Body of pancreas (tissue), 4 donors: Measurements from ENCODE around the gene TRIM32. TPM values are rescaled to one million over a fixed set of nuclear protein-coding genes. Genes with fewer than 3 reads are reported as not detected.

ENCODE experiments used
- ATAC-seq: fragments of 150-250 bp; one replicate; pipeline ENCODE4 v1.9.1; 2016
- DNase-seq, 4 donors: peaks; one replicate each; pipeline ENCODE4 v3.0.0-alpha.2; 2019
- H3K27ac ChIP-seq, 4 donors: fragments of 200-600 bp; sonication (generic); 1 replicate in 3 of 4; 2 replicates in 1 of 4; pipeline versions ENCODE4 v1.5.1 to v1.6.1; 2016 to 2019; ENCODE audit warnings: mild to moderate bottlenecking in 1 of 4, mixed read lengths in 1 of 4, moderate library complexity in 1 of 4
- H3K27me3 ChIP-seq, 2 donors: fragments of 200-600 bp; sonication (generic); one replicate each; pipeline ENCODE4 v1.6.0; 2016; ENCODE audit warnings: mild to moderate bottlenecking in 1 of 2
- H3K36me3 ChIP-seq, 2 donors: fragments of 200-600 bp; sonication (generic); replicated peaks in 1 of 2; 2 replicates each; pipeline ENCODE4 v1.5.1; 2016; ENCODE audit warnings: low read depth in 2 of 2; ENCODE audit not compliant: insufficient read depth in 1 of 2
- H3K4me1 ChIP-seq: fragments of 200-600 bp; sonication (generic); one replicate; pipeline ENCODE4 v1.6.0; 2016
- H3K4me3 ChIP-seq, 2 donors: fragments of 200-600 bp; sonication (generic); 1 replicate in 1 of 2; 2 replicates in 1 of 2; pipeline ENCODE4 v1.5.1; 2016 to 2019
- H3K9me3 ChIP-seq, 3 donors: fragments of 200-600 bp; sonication (generic); 1 replicate in 2 of 3; 2 replicates in 1 of 3; pipeline ENCODE4 v1.5.1; 2016
- POLR2A ChIP-seq, 3 donors: fragments of 450-650 bp; IDR thresholded peaks; one replicate each; pipeline ENCODE4 v1.6.1; 2016; ENCODE audit warnings: antibody characterized with exemption in 3 of 3, mild to moderate bottlenecking in 2 of 3
- WGBS, 2 donors: methylation state at CpG; one replicate each; pipeline ENCODE4 v1.1.5; 2017; 5-methylcytosine and 5-hydroxymethylcytosine counted together
- intact Hi-C: fragments of 100-400 bp; cut with DNase I; formaldehyde crosslinking; loops from one replicate; pipeline ENCODE4 v1.15.1; 2023
- total RNA-seq, 2 donors: library from RNA; depleted of rRNA; stranded (reverse); fragments of >200 nt; gene quantifications; one replicate each; pipeline ENCODE4 v1.1.0, GENCODE V29; 2016
- TF ChIP-seq, protein P1 (sequence below), 7 experiments: fragments of 450-650 bp in 4 of 7; fragments of 200-600 bp in 3 of 7; sonication (generic) in 3 of 7; IDR thresholded peaks; one replicate each; pipeline ENCODE4 v1.5.1; 2016 to 2019; ENCODE audit warnings: antibody characterized with exemption in 7 of 7

The TRIM32 gene
- total RNA-seq, 2 donors from 2014 or later, result 8.6 to 12.2 TPM

DNA sequence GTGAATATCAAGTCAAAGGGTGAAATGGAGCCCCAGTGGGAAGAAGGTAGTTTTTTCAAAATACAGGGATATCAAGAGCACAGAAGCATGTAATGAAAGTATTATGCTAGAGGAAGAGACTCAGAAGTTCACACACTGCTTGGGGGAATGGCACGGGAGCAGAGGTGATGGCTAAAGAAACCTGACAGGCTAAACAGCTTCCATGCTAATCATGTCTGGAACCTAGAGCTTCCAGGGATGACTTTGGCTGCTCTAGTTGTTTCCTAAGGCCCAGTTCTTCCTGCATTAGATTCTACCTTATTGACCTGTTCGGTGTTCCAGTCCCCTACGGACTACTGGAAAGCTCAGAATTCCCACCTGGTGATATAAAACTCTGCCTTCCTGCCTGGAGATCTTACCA is 34.3 kb downstream of the TRIM32 start:
- Histone ChIP-seq H3K4me3 (no peak overlapping the region), H3K27me3 (no peaks in the 10 kb centered on the region), H3K36me3 (no peaks in the 10 kb centered on the region), H3K9me3 (no peaks in the 10 kb centered on the region), H3K4me1 (no peaks in the 10 kb centered on the region), H3K27ac (no peak overlapping the region)
- intact Hi-C loops, result no loop called here
- ATAC-seq, result no peak
- no peak for DNase-seq
- 85 to 92% methylated on average over 3 of the region's 3 CpGs for WGBS, 2 donors
- TF ChIP-seq POLR2A (IDR thresholded peaks at IDR 0.05), result no peak
- TF ChIP-seq, protein P1, sequence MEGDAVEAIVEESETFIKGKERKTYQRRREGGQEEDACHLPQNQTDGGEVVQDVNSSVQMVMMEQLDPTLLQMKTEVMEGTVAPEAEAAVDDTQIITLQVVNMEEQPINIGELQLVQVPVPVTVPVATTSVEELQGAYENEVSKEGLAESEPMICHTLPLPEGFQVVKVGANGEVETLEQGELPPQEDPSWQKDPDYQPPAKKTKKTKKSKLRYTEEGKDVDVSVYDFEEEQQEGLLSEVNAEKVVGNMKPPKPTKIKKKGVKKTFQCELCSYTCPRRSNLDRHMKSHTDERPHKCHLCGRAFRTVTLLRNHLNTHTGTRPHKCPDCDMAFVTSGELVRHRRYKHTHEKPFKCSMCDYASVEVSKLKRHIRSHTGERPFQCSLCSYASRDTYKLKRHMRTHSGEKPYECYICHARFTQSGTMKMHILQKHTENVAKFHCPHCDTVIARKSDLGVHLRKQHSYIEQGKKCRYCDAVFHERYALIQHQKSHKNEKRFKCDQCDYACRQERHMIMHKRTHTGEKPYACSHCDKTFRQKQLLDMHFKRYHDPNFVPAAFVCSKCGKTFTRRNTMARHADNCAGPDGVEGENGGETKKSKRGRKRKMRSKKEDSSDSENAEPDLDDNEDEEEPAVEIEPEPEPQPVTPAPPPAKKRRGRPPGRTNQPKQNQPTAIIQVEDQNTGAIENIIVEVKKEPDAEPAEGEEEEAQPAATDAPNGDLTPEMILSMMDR (IDR thresholded peaks at IDR 0.05), result no peak

DNA sequence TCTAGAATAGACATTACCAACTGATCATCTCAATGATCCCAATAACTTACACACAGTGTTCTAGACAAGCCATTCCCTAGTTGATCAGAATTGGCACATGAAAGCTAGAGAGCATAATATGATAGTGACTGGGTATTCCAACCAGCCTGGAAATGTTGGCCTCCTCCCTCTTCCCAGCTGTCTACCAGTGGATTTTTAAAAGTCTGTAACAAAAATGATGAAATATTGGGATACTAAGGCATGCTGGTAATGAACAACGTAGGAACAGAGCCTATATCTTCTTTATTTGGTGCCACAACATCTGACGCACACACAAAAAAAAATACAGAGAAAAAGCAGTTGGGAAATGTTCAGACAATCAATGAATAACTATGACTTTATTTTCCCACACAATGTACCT is 34.8 kb downstream of the TRIM32 start:
- no peak for DNase-seq
- no peak for TF ChIP-seq POLR2A (IDR thresholded peaks at IDR 0.05)
- WGBS, 2 donors, result 32 to 66% methylated on average over 2 of the region's 2 CpGs
- Histone ChIP-seq H3K4me3 (no peak overlapping the region), H3K4me1 (no peaks in the 10 kb centered on the region), H3K27ac (no peak overlapping the region), H3K36me3 (no peaks in the 10 kb centered on the region), H3K27me3 (no peaks in the 10 kb centered on the region), H3K9me3 (no peaks in the 10 kb centered on the region)
- ATAC-seq, result no peak
- intact Hi-C loops, result no loop called here

GRCh38 chr9:116724123-116724522 is 37.0 kb downstream of the TRIM32 start:
- intact Hi-C loops, result no loop called here
- 57 to 64% methylated on average over 3 of the region's 3 CpGs for WGBS, 2 donors
- Histone ChIP-seq H3K4me3 (no peak overlapping the region), H3K9me3 (no peaks in the 10 kb centered on the region), H3K27ac (no peak overlapping the region), H3K36me3 (no peaks in the 10 kb centered on the region), H3K27me3 (no peaks in the 10 kb centered on the region), H3K4me1 (no peaks in the 10 kb centered on the region)
- ATAC-seq (no peak), DNase-seq (no peak)
- TF ChIP-seq POLR2A (IDR thresholded peaks at IDR 0.05), result no peak
- TF ChIP-seq, protein P1 (IDR thresholded peaks at IDR 0.05), result no peak

GRCh38 chr9:116726602-116727001 is 39.5 kb downstream of the TRIM32 start:
- no peaks in the 10 kb centered on the region for H3K4me1 ChIP-seq
- ATAC-seq, result no peak
- no peak overlapping the region for H3K27ac ChIP-seq
- no peaks in the 10 kb centered on the region for H3K9me3 ChIP-seq
- no peak for TF ChIP-seq POLR2A (IDR thresholded peaks at IDR 0.05)
- TF ChIP-seq, protein P1 (IDR thresholded peaks at IDR 0.05), result no peak
- intact Hi-C loops, result no loop called here
- no peak for DNase-seq
- no peaks in the 10 kb centered on the region for H3K27me3 ChIP-seq
- H3K4me3 ChIP-seq, result no peak overlapping the region
- no peaks in the 10 kb centered on the region for H3K36me3 ChIP-seq

DNA sequence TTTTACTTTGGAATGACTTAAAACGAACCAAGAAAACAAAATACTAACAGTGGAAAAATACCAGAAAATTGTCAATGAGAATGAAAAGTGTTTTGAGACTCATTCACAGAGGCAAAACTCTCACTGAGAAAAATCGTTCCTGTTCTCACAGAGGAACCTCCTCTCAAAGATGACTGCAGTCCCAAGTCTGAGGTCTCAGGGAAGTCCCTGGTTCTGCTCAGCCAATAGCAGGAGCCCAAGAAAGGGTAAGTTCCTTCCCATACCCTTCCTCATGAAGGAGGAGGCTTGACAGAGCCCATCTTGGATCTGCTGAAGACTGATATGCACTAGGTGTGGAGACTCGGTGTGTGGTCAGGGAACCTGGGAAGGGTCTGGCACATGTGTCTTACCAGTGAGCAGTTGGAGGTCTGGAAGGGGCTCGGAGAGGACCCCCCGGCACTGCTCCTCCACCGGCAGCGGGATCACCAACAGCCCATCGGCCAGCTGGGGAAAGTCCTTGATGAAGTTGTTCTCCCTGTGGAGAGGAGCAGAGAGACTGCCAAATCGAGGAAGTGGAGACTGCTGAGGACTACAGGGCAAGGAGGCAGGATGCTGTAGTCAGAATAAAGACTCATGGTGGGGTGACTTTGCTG is 46.0 kb downstream of the TRIM32 start:
- Histone ChIP-seq H3K4me1 (no peaks in the 10 kb centered on the region), H3K4me3 (no peak overlapping the region), H3K27ac (no peak overlapping the region), H3K9me3 (no peaks in the 10 kb centered on the region), H3K27me3 (no peaks in the 10 kb centered on the region), H3K36me3 (no peaks in the 10 kb centered on the region)
- ATAC-seq (no peak), DNase-seq (no peak)
- TF ChIP-seq POLR2A (IDR thresholded peaks at IDR 0.05), result no peak
- TF ChIP-seq, protein P1 (IDR thresholded peaks at IDR 0.05), result no peak
- intact Hi-C loops, result no loop called here
- 76 to 78% methylated on average over 8 to 9 of the region's 9 CpGs for WGBS, 2 donors
